Liver (tissue), 3 donors: Measurements from ENCODE around the gene ELOF1.

ENCODE experiments used
- CTCF ChIP-seq: fragments of 150-350 bp; IDR thresholded peaks from 2 replicates; pipeline ENCODE4 v1.5.1; 2017; ENCODE audit warnings: improper control_type of control experiment, low read depth, low read length; ENCODE audit not compliant: missing input control
- NR2F2 ChIP-seq: IDR thresholded peaks from 2 replicates; pipeline ENCODE4 v1.6.1; 2016; ENCODE audit warnings: antibody characterized with exemption
- RAD21 ChIP-seq, 2 donors: IDR thresholded peaks; 2 replicates each; pipeline ENCODE4 v1.6.1; 2016; ENCODE audit warnings: antibody characterized with exemption in 2 of 2, mild to moderate bottlenecking in 2 of 2
- YY1 ChIP-seq: IDR thresholded peaks from 2 replicates; pipeline ENCODE4 v1.6.1; 2016; ENCODE audit warnings: antibody characterized with exemption, mild to moderate bottlenecking
- donor health status: healthy.
- donor health status: healthy.

- TF ChIP-seq YY1 (no peak), RAD21 (IDR thresholded peaks at IDR 0.05) (no peak), NR2F2 (no peak), CTCF (no peak)
These were observed 47.5 kb upstream of the ELOF1 start for GRCh38 chr19:11606484-11606883.
